C1 segment of cervical spinal cord (tissue), 14 donors: ENCODE results near the gene NFAT5.
"Not testable (repeated sequence)": the region's sequence is repeated elsewhere in the genome, so short reads cannot be mapped to it uniquely, and the experiment has no call there.

ENCODE experiments used
- DNase-seq, 14 donors: peaks; one replicate each; lab custom pipeline; 2025; lab: John Stamatoyannopoulos, UW

Gene NFAT5

DNA sequence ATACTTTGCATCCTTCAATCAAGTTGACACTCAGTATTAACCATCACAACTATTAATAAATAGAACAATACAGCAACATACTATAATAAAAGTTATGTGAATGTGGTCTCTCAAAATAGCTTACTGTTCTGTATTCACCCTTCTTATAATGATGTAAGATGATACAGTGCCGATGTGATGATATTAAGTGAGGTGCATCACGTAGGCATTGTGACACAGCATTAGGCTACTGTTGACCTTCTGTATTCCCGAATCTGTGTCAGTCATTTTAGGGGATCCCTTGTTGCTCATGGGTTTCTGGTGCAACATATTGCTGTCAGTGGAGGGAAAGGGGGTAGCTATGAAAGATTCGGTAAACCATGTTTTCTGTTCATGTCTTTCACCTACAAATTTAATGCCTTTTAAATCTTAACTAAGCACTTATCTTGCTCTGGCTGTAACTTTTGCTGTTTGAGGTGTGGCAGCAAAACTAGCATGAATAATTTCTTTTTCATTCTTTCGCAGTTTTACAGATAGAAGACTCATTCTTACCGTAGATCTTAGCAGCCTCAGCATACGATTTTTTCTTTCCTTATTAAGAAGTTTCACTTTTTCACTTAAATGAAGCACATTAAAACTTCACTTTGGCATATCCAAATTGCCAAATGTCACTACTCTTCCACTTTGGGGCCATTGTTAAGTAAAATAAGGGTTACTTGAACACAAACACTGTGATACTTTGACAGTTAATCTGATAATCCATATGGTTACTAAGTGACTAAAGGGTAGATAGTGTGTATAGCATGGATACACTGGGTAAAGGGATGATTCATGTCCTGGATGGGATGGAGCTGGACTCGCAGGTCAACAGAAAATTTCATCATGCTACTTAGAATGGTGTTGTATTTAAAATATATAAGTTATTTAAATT, 29.6 kb downstream of the NFAT5 start:
- DNase-seq: no peak

DNA sequence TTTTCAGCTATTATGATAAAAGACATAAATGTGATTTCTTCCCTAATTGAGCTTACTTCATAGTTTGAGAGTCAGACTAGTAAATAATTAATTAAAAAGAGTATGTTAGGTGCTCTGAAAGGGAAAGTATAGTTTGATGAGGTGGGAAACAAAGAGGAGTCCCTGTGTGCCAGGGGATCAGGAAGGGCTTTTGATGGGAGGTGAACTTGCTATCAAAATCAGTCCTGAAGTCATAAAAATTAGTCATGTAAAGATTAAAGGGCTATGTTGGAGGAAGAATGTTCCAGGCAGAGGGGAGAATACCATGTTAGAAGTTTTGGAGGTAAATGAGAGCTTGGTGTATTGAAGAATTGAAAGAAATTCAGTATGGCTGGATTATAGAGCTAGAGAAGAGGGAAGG, 31.0 kb downstream of the NFAT5 start:
- DNase-seq: no peak

DNA sequence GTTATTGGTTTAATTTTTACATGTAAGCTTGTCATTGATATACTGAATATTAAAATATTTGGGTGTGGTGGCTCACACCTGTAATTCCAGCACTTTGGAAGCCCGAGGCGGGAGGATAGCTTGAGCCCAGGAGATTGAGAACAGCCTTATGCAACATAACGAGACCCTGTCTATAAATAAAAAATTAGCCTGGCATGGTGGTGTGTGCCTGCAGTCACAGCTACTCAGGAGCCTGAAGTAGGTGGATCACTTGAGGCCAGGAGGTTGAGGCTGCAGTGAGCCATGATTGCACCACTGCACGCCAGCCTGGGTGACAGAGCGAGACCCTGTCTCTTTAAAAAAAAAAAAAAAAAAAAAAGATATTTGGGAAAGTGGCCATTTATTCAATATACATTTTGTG, 32.3 kb downstream of the NFAT5 start:
- DNase-seq: no peak

DNA sequence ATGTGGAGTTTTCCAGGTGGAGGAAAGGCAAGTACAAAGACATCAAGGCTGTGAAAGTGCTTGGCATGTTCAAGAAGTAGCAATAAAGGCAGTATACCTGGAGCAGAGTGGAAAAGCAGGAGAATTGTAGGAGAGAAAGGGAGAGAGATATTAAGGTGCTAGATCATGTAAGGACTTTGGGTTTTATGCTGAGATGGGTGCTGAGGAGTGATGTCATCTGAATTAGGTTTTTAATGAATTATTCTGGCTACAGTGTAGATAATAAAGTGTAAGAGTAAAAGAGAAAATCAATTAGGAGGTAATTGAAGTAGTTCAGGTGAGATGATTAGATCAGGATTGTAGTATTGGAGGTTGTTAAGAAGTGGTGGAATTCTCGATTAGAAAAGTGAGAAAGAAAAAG, 34.0 kb downstream of the NFAT5 start:
- no peak for DNase-seq

DNA sequence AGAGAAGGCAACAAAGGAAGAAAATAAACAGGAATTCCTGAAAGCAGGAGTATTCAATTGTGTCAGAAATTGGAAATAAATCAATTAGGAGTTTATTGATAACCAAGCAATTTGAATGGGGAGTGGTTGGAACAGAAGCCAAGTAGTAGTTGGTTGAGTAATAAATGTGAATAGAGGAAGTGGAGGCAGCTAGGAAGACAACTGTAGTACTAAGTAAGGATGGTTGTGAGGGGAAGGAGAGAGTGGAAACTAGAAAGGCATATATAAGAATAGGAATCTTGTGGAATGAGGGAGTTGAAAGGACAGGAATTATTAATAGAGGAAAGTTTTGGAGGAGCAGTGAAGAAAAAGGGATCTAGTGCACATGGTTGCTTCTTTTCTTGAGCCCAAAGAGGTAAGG, 34.4 kb downstream of the NFAT5 start:
- no peak for DNase-seq

DNA sequence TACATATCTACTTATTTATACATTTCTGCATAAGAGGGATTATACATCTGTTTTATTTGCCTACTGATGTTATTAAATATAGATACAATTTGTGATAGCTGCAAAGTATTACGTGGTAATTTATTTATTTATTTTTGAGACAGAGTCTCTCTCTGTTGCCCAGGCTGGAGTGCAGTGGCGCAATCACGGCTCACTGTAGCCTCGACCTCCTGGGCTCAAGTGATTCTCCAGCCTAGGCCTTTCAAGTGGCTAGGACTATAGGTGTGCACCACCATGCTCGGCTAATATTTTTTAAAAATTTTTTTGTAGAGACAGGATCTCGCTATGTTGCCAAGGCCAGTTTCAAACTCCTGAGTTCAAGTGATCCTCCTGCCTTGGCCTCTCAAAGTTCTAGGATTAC, 35.5 kb downstream of the NFAT5 start:
- no peak for DNase-seq

DNA sequence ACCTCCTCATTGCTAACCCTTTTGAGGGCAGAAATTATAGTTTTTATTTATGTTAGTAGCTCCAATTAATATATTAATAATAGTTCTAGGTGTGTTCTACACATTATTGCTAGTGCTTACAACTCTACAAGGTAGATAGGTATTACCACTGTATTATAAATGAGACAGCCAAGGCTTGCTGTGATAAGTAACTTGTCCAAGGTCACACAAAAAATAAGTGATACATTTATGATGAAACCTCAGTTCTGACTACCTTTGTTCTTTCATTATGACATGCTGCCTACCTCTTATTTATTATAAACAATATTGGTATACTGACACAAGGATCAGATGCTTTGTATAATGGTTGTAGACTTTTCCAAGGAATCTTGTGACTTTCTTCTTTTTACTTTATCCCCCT, 41.2 kb downstream of the NFAT5 start:
- no peak for DNase-seq

DNA sequence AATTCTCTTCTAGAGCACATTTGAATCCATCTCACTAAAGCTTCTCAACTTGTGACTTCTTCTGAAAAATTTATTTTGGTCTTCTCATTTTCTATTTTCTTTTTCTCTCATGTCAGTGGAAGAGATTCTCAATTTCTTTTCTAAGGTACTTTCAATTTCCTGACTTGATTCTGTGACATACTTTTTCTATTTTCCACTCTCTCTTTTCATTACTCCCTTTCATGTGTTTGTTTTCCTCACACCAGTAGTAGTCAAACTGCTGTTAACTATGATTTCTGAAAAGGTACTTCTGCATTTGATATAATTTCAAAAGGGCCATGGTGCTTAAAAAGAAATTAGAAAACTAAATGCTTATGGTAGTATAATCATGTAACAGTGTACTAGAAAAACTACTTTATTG, 41.9 kb downstream of the NFAT5 start:
- DNase-seq: no peak

DNA sequence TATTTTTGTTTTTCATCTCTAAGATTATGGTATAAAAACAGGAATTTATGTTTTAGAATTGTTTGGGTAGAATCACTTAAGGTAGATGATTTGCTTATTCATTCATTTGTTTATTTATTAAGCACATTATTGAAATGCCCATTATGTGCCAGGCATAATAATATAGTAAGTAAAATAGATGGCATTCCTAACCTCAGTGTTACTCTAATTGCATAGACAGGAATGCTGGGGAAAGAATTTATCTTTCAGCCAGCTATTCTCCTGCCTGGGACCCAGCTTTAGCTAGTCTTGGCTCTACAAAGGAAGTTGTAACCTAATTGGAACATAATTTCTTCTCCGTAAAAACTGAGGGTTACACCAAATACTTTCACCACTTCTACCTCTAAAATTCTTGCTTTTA, 44.6 kb downstream of the NFAT5 start:
- no peak for DNase-seq

DNA sequence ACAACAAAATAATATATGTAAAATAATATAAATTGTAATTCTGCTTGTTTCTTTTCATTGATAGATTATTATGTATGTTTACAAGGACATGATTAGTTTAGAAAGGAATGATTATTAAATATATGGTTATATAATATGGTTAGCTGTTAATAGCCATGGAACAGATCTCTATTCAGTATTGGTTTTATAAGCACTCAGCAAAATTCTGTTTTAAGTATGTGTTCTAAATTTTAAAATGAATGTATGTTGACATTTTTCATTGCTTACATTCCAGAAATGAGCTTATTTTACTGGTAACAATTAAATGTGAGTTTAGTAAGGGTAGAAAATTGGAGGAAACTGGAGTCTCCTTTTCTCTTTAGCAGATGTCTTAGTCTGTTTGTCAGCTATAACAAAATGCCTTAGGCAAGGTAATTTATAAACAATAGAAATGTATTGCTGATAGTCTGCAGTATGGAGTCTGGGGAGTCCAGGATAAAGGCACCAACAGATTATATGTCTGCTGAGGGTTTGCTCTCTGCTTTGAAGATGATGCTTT, 45.4 kb downstream of the NFAT5 start:
- no peak for DNase-seq

DNA sequence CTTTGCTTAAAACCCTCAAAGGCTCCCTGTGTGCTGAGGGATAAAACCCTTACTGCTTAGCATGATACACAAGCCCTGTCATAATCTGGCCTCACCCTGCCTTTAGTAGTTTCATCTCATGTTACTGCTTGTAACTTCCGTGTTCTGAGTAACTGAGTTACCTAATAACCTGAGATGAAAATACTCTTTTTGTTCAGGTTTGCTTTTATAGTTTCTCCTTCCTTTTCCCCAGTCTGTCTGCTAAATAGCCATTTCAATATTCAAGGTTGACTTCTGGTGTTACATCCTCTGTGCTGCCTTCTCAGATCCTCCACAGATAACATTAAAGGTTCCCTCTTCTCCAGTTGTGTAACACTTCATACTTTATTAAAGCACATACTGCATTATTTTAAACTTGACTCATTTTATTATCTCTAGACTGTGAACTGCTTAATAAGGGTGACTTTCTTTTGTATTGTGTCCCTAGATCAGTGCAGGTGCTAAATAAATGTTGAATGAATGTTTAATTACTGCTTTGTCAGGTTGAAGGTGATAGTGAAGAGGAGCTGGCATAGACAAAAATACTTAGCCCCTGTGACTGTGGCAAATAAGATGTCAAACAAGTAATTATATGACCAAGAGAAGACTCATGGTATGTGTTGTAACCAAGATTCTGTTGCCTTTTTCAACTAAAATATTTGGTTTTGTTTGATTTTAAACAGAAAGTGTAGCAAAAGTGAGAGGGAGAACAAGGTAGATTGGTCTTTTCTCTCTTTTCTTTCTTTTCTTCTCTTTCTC, 47.8 kb downstream of the NFAT5 start:
- no peak for DNase-seq

DNA sequence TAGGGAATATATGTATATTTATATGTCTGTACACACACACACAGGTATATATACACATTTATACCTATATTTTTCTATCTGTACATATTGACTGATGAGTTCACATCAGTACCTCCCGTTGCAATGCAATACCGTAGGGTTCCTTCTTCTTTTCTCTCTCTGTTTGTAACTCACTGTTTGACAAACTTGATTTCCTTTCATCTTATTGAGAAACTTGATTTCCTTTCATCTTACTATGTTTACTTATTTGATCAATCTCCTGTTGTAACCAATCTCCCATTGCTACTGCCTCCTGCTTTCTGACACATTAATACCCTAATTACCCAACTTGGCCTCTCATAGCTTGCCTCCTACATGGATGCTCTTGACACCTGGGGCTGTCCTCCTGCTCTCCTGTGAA, 49.8 kb downstream of the NFAT5 start:
- no peak for DNase-seq

DNA sequence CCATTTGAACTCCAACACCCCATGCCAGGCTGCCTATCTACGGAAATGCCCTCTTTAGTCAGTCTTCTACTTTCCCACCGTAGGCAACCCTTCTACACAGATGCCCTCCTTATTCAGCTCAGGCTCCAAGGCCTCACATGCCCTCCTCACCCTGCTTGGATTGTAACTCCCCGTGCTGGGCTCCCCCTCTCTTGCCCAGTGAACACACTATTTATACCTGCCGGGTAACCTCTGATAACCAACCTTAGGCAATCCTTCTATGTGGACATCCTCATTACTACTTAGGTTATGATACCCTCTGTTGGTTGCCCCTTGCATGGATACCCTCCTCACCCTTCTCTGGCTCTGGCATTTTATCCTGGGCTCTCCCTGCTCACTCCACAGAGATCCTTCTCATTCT, 50.3 kb downstream of the NFAT5 start:
- no peak for DNase-seq

DNA sequence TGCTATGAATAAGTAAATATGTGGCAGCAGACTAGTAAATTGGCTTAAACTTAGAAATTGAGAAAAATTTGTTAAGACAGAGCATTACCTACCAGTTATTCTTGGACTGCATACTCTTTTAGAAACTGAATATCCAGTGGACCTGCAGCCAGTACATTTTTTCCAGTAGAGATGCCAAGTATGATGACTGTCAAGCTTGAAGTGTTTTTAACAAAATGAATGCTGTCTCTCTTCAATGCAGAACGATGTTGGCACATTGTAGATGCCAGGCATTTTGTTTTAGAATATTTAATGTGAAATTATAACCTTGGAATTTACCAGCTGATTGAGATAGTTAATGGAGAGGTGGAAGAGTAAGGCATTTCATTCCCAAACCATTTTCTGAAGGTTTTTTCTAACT, 52.5 kb downstream of the NFAT5 start:
- no peak for DNase-seq

DNA sequence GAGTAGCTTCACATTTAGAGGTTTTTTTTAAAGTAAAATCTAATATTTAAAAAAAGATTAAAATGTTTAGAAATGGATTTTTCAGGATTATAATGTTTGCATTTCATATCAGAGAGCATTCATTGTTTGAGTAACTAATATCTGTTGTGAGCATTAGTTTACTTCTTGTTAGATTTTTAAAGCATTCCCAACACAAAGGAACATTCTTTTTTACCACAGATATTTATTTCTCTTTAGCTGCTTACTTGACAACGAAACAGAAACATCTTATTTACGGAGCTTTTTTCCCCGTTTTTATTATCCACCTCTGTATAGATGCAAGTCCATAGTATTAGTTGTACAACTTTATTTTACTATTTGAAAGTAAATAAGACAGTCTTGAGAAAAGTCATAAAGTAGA, 53.0 kb downstream of the NFAT5 start:
- DNase-seq: no peak

DNA sequence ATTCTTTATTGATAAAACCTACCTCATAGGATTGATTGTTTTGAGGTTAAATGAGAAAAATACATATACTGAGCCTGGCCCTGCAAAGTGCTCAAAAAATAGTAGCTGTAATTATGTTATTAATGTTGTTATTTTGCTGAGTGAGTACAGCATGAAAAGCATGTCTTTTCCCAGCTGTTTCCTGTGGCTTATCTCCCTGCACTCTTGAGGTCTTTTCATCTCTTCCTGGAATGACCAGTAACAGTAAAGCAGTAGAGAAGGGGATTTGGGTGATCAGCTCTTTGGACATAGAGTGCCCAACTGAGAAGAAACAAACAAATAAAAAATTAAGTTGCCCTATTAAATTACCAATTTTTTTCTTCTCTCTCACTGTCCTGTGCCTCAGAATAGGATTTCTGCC, 53.7 kb downstream of the NFAT5 start:
- DNase-seq: no peak

DNA sequence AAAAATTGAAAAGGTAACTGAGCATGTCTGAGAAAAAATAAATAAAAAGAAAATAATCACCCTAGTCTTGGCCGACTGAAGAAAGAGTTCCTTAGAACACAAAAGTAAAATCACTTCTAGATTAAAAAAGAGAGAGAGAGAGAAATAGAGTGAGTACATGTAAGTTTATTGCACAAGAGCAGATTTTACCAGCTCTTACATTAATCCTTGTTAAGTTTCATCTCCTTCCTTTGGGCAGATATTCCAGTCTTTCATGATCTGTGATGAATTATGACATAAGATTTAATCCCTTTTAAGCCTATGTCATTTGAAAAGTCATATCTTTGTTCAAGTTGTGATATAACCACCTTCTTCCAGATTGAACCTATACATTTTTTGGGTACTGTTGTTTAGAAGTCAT, 54.8 kb downstream of the NFAT5 start:
- no peak for DNase-seq

DNA sequence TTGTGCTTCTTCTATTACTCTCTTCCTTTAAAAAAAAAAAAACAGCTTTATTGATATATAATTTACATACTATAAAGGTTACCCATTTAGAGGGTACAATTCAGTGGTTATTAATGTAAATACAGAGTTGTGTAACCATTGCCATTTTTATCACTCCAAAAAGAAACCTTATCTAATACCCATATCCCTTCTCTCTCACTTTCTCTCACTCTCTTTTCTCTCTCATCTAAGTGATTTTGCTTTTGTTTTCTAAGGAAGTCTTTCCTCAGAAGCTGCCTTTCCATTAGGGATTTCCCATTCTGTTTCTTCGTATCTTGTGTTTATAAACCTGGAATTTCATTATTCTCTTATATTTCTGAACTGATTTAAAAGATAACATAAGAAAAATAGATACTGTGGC, 55.5 kb downstream of the NFAT5 start:
- DNase-seq: no peak

DNA sequence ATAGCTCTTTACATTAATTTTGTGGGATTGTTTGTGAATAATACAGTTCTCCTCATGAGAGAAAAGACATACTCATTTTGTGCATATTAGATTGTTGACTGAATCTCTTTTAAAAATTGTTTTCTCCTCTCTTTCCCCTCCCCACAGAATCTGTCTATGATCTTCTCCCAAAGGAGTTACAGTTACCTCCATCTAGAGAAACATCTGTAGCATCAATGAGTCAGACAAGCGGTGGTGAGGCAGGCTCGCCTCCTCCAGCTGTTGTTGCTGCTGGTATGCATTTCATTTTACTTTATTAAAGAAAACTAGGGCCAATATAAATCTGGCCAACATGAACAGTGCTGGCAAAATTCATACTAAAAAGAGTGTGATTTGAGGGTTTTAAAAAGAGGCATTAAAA, 60.5 kb downstream of the NFAT5 start:
- no peak for DNase-seq

DNA sequence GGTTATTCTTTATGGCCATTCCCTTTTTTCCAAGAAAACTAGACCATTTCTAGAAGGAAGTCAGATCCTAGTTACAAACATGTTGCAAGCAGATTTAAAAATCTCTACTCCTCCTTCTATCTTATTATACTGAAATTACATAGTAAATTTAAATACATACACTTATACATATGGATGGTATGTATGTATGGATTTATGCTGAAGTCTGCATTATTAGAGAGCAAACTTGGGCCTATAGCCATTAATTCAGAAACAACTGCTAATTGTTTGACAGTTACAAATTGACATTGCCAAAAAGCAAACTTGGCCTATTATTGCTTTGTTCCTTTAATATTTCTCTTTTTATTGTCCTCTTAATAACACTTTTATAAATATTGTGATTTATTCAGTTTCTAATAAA, 67.1 kb downstream of the NFAT5 start:
- DNase-seq: no peak

DNA sequence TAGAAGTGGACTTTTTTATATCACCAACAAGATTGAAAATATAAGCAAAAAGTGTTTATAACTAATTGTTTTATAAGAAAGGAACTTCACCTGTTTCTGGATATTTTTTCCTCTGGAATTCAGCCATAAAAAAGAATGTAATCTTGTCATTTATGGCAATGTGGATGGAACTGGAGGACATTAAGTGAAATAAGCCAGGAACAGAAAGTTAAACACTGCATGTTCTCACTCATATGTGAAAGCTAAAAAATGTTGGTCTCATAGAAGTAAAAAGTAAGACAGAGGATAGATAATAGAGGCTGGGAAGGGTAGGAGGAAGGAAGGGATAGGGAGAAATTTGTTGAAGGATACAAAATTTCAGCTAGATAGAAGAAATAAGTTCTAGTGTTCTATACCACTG, 67.6 kb downstream of the NFAT5 start:
- no peak for DNase-seq

DNA sequence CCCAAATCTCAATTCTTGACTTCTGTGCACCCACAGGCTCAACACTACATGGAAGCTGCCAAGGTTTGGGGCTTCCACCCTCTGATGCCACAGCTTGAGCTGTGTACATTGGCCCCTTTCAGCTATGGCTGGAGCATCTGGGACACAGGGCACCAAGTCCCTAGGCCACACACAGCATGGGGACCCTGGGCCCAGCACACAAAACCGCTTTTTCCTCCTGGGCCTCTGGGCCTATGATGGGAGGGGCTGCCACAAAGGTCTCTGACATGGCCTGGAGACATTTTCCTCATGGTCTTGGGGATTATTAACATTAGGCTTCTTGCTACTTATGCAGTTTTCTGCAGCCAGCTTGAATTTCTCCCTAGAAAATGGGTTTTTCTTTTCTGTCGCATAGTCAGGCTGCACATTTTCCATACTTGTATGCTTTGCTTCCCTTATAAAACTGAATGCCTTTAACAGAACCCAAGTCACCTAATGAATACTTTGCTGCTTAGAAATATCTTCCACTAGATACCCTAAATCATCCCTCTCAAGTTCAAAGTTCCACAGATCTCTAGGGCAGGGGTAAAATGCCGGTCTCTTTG, 70.9 kb downstream of the NFAT5 start:
- DNase-seq: not testable (repeated sequence)
